H1 (cell line): ENCODE data around the gene SEMA6A. TPM values are rescaled to one million over a fixed set of nuclear protein-coding genes. Genes with fewer than 3 reads are reported as not detected.

ENCODE experiments used
- ATF3 ChIP-seq: IDR thresholded peaks from 2 replicates; pipeline ENCODE4 v1.6.1; 2011; ENCODE audit warnings: low read depth, mild to moderate bottlenecking, low read length; ENCODE audit not compliant: insufficient read depth
- BRCA1 ChIP-seq: IDR thresholded peaks from 2 replicates; pipeline ENCODE4 v1.6.1; 2012; ENCODE audit warnings: low read depth, low read length, improper control_type of control experiment
- CHD1 ChIP-seq: IDR thresholded peaks from 2 replicates; pipeline ENCODE4 v1.6.1; 2012; ENCODE audit warnings: low read depth, low read length, improper control_type of control experiment
- RAD21 ChIP-seq, 2 experiments: IDR thresholded peaks in 1 of 2; conservative IDR thresholded peaks in 1 of 2; 2 replicates each; pipeline ENCODE4 v1.6.1; 2011; ENCODE audit warnings: low read depth in 2 of 2, low read length in 2 of 2, improper control_type of control experiment in 1 of 2, inconsistent platforms in 1 of 2, mild to moderate bottlenecking in 1 of 2, moderate library complexity in 1 of 2
- polyA plus RNA-seq, 7 experiments: library from polyadenylated mRNA; depleted of rRNA in 3 of 7; stranded (reverse) in 5 of 7; unstranded in 2 of 7; fragments of >200 nt in 5 of 7; fragments of 200-250 nt in 2 of 7; gene quantifications; 1 replicate in 5 of 7; 2 replicates in 1 of 7; 4 replicates in 1 of 7; pipeline versions ENCODE4 v1.2.1 to v1.2.3, GENCODE V29; 2011 to 2013; ENCODE audit warnings: missing spikeins in 2 of 7, mixed read lengths in 2 of 7
- total RNA-seq: library from RNA; stranded (reverse); fragmentation: NEBNext Ultra II Directional; extraction: Animal tissue kit (Norgen Biotek cat#: 25700); gene quantifications from 2 replicates; pipeline ENCODE4 v1.2.1, GENCODE V29; 2021

The SEMA6A gene
- total and polyA plus RNA-seq, 2 of the 8 experiments (the other 6 are each of a cell fraction or from before 2014, with no cell fraction given), result 78.3 to 277 TPM

DNA sequence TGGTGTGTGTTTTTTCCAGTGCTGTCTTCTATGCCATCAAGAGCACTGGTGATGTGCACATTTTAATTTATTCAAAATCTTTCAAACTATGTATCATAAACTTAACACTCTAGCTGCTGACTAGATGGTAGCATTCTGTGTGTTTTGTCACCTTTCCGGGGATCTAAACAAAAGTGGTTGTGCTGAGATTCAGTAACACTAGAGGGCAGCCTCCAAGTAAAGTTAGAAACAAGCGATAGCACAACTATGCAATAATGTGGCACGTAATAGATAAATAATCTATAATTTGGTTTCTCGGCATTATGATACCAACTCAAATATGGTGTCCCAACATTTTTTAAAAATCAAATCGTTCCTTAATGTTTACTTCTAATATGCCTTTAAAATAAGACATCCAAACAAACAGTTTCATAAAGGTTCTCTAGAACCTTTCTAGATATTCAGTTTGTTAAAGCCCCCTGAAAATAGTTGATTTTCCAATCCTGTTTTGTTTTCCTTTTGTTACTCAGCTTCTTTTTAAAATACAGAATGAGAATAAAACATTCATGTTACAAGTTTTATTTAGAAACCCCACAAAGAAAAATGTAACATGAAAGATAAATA, 16.9 kb downstream of the SEMA6A start (continued):
- no peak for TF ChIP-seq ATF3
- no peak for TF ChIP-seq CHD1
- peak; percentile 59 to 60 for TF ChIP-seq RAD21 (IDR thresholded peaks at IDR 0.05 in 1 of 2, conservative IDR thresholded peaks at IDR 0.05 in 1 of 2; ENCODE audit: low read depth in 2 of 2, low read length in 2 of 2)
- TF ChIP-seq BRCA1, result no peak
